HG03558 (cell line): Measurements from ENCODE around the gene PCDHGA8.
"Not testable (repeated sequence)": the region's sequence is repeated elsewhere in the genome, so short reads cannot be mapped to it uniquely, and the experiment has no call there.

Source experiments
- ATAC-seq: cut with Tn5 transposase; IDR thresholded peaks from one replicate; pipeline ENCODE4 v1.9.1; 2021; ENCODE audit warnings: moderate number of reproducible peaks; ENCODE audit not compliant: unreplicated experiment; ENCODE audit errors: extremely low read depth

The PCDHGA8 gene

DNA sequence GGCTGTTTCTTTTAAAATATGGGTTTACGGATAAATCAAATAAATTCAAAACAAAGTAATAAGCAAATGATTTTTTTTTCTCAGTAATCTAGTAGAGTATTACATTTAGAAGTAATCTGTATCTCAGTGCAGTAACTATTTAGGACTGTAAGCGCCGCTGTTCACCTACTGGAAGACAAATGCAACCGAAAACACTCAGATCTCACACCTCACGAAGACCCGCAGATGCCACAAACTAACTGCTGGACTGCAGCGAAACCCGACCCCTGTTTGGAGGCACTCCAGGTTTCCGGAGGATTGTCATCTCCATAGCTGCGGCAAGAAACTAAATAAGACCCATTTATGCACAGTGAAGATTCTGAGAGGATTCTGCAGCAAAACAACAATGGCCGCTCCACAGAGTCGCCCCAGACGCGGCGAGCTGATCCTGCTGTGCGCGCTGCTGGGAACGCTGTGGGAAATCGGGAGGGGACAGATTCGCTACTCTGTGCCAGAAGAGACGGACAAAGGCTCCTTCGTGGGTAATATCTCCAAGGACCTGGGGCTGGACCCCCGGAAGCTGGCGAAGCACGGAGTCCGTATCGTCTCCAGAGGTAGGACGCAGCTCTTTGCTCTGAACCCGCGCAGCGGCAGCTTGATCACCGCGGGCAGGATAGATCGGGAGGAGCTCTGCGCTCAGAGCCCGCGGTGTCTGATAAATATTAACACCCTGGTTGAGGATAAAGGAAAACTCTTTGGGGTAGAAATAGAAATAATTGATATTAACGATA lies at the start of gene PCDHGA8:
TSS of gene PCDHGA8 (plus strand) at position 205 of the 770 bp plus-strand sequence. CDS start at position 386, 181 bp downstream.
- no peak for ATAC-seq

DNA sequence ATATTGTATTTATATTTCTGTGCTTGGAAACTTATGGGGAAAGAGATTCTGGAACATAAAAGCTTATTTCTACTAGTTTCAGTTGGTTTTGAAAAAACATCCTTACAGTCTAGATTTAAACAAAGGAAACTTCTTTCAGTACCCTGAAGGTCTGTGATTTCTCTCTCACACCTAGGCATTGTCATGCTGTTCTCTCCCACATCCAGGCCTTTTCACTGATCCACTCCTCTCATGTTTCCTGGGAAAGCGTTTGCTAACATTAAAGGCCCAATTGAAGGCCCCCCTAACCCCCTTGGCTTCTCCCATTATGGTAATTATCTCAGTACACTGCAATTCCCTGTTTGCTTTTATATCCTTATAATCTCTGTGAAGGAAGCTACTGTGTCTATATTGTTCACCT lies 49.7 kb upstream of the PCDHGA8 start:
- ATAC-seq: no peak

DNA sequence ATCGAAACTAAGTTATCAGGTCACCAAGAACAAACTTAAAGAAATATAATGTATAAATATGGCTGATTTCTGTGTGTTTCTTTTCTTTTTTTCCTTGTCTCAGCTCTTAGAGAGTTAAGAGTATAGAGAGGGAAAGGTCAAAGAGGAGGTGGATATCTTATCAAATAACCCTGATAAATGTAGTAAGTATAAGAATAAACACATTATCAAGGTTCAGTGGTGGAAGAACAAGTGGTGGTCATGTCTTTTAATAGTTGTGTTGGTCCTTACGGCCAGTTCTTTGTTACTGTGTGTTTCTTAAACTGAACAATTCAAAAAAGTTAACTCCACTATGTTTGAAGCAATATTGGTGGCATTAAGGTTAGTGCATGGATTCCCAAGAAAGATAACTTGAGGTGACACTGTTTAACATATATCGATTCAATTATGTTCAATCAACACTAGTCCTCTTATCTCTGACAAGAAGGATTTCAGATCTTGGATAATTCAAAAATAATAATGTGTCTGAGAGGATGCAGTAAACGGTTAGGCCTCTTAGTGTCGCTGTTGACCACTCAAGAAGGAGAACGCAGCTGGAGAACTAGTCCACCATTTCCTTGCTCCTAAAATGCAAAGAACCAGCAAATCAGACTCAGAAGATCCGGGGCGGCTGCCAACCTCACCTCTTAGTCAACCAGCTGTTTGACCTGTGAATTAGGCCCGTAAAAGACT lies 49.0 kb upstream of the PCDHGA8 start, which contains the start of gene PCDHGA3:
TSS of gene PCDHGA3 (plus strand) at position 588 of the 711 bp plus-strand sequence. CDS start 205 bp downstream, outside the sequence.
- no peak for ATAC-seq

DNA sequence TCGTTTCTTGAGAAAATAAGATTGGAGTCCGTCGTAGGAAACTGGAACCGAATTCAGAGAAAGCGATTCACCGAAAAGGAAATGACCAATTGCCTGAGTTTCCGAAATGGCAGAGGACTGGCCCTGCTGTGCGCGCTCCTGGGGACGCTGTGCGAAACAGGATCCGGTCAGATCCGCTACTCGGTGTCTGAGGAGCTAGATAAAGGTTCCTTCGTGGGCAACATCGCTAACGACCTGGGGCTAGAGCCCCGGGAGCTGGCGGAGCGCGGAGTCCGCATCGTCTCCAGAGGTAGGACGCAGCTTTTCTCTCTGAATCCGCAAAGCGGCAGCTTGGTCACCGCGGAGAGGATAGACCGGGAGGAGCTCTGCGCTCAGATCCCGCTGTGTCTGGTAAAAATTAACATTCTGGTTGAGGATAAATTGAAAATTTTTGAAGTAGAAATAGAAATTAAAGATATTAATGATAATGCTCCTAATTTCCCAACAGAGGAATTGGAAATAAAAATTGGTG lies 48.4 kb upstream of the PCDHGA8 start:
- no peak for ATAC-seq

DNA sequence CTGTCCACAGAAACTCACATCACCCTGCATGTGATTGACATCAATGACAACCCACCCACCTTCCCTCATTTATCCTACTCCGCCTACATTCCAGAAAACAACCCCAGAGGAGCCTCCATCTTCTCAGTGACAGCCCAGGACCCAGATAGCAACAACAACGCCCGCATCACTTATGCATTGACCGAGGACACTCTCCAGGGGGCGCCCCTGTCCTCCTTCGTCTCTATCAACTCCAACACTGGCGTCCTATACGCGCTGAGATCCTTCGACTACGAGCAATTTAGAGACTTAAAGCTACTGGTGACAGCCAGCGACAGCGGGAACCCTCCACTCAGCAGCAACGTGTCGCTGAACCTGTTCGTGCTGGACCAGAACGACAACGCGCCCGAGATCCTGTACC lies 47.1 kb upstream of the PCDHGA8 start:
- no peak for ATAC-seq

DNA sequence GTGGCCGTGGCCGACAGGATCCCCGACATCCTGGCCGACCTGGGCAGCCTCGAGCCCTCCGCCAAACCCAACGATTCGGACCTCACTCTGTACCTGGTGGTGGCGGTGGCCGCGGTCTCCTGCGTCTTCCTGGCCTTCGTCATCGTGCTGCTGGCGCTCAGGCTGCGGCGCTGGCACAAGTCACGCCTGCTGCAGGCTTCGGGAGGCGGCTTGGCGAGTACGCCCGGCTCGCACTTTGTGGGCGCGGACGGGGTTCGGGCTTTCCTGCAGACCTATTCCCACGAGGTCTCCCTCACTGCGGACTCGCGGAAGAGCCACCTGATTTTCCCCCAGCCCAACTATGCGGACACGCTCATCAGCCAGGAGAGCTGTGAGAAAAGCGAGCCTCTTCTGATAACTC lies 46.4 kb upstream of the PCDHGA8 start:
- ATAC-seq: not testable (repeated sequence)

DNA sequence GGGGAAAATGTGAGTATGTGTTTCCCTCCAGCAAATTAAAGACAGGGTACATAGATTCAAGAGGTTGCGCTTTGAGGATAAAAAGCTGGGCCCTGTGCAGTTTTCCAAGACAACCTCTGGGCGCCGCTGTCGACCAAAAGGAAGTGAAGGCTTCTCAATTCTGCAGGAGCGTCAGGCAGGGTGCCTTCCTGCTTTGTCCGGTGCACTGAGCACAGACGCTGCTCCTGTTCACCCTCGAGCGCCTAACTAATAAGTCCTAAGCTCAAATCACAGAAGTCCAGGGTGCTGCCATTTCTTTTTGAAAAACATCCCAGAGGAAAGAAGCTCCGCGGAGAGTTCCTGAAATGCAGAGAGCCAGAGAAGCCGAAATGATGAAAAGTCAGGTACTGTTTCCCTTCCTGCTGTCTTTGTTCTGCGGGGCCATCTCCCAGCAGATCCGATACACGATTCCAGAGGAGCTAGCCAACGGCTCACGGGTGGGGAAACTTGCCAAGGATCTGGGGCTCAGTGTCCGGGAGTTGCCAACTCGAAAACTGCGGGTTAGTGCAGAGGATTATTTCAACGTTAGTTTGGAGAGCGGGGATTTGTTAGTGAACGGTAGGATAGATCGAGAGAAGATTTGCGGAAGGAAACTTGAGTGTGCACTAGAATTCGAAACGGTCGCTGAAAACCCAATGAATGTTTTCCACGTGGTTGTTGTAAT lies 42.4 kb upstream of the PCDHGA8 start, which contains the start of gene PCDHGB1:
TSS of gene PCDHGB1 (plus strand) at position 183 of the 703 bp plus-strand sequence. CDS start at position 345, 162 bp downstream.
- no peak for ATAC-seq

DNA sequence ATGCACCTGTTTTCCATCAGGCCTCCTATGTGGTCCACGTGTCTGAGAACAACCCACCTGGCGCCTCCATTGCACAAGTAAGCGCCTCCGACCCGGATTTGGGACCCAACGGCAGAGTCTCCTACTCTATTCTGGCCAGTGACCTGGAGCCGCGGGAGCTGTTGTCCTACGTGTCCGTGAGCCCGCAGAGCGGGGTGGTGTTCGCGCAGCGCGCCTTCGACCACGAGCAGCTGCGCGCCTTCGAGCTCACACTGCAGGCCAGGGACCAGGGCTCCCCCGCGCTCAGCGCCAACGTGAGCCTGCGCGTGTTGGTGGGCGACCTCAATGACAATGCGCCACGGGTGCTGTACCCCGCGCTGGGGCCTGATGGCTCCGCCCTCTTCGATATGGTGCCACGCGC lies 40.8 kb upstream of the PCDHGA8 start:
- ATAC-seq: no peak

DNA sequence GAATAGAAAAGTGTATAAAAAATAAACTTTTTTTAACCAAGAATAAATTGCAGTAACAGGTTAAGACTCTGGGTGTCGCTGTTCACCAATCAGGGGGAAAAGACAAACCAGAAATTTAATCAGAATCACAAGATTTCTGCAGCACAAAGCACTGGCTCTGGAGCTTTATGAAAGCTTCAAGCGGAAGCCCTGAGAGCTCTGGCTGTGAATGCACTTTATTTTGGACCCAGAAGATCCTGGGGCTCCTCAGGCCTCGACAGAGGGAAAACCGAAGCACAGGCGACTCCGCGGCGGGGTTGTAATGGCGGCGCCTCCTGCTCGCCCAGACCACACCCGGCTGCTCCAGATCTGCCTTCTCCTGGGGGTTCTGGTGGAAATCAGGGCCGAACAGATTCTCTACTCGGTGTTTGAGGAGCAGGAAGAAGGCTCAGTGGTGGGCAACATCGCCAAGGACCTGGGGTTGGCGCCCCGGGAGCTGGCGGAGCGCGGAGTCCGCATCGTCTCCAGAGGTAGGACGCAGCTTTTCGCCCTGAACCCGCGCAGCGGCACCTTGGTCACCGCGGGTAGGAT lies 37.4 kb upstream of the PCDHGA8 start, which contains the start of gene PCDHGA4:
TSS of gene PCDHGA4 (plus strand) at position 122 of the 570 bp plus-strand sequence. CDS start at position 209, 87 bp downstream.
- ATAC-seq: no peak

DNA sequence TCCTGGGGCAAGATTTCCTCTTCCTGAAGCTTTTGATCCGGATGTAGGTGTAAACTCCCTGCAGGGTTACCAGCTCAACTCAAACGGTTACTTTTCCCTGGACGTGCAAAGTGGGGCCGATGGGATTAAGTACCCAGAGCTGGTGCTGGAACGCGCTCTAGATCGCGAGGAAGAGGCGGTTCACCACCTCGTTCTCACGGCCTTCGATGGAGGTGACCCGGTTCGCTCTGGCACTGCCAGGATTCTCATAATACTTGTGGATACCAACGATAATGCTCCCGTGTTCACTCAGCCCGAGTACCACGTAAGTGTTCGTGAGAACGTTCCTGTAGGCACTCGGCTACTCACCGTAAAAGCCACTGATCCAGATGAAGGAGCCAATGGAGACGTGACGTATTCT lies 36.8 kb upstream of the PCDHGA8 start:
- ATAC-seq: no peak

DNA sequence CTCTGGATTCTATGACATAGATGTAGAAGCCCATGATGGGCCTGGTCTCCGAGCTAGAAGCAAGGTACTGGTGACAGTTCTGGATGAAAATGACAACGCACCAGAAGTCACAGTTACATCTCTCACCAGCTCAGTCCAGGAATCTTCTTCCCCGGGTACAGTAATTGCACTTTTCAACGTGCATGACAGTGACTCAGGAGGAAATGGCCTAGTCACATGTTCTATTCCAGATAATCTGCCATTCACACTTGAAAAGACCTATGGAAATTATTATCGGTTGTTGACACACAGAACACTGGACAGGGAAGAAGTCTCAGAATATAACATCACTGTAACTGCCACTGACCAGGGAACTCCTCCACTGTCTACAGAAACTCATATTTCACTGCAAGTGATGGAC lies 36.3 kb upstream of the PCDHGA8 start:
- ATAC-seq: no peak

DNA sequence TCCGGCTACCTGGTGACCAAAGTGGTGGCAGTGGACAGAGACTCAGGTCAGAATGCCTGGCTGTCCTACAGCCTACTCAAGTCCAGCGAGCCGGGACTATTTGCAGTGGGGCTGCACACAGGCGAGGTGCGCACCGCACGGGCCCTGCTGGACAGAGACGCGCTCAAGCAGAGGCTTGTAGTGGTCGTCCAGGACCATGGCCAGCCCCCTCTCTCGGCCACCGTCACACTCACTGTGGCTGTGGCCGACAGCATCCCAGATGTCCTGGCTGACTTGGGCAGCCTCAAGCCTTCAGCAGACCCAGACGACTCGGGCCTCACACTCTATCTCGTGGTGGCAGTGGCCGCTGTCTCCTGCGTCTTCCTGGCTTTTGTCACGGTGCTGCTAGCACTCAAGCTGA lies 35.5 kb upstream of the PCDHGA8 start:
- no peak for ATAC-seq

DNA sequence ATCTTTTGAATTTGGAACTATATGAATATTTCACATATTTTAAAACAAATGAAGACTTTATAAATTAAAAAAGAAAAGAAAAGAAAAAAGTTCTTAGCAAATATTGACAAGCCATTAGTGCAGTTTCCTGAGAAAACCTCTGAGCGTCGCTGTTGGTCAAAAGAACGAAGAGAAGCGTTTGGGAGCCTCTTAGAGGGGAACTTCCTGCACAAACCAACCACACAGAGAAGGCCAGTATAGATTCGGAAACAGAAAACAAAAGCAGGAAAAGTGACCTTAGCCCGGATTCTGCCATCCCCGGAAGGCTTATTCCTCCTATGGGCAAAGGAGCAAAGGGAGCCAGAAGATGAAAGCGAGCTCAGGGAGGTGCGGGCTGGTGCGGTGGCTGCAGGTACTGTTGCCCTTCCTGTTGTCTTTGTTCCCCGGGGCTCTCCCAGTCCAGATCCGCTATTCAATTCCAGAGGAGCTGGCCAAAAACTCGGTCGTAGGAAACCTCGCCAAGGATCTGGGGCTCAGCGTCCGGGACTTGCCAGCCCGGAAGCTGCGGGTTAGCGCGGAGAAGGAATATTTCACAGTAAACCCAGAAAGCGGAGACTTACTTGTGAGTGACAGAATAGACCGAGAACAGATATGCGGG lies 32.5 kb upstream of the PCDHGA8 start, which contains the start of gene PCDHGB2:
TSS of gene PCDHGB2 (plus strand) at position 205 of the 637 bp plus-strand sequence. CDS start at position 347, 142 bp downstream.
- ATAC-seq: no peak

DNA sequence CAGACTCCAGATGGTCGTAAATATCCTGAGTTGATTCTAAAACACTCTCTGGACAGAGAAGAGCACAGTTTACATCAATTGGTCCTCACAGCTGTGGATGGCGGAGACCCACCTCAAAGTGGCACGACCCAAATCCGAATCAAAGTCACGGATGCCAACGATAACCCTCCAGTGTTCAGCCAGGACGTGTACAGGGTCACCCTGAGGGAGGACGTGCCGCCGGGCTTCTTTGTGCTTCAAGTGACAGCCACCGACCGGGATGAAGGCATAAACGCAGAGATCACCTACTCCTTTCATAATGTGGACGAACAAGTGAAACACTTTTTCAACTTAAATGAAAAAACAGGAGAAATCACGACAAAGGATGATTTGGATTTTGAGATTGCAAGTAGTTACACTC lies 31.7 kb upstream of the PCDHGA8 start:
- ATAC-seq: no peak

DNA sequence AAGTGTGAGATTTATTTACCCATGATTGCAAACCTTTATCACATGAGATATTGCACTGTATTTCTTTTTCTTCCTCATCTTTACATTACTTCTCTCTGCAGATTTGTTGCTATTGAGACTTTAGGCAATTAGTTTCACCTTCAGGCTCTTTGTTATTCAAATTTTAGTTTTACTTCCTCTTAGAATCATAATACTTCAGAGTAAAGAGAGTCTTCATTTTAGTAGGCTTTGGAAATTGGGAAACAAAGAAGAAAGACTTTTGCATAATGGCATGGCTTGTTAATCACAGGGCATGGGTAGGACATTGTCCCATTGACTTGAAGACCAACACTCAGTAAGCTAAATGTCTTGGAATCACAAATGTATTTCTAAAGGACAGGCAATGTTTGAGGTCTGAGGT lies 29.7 kb upstream of the PCDHGA8 start:
- no peak for ATAC-seq

DNA sequence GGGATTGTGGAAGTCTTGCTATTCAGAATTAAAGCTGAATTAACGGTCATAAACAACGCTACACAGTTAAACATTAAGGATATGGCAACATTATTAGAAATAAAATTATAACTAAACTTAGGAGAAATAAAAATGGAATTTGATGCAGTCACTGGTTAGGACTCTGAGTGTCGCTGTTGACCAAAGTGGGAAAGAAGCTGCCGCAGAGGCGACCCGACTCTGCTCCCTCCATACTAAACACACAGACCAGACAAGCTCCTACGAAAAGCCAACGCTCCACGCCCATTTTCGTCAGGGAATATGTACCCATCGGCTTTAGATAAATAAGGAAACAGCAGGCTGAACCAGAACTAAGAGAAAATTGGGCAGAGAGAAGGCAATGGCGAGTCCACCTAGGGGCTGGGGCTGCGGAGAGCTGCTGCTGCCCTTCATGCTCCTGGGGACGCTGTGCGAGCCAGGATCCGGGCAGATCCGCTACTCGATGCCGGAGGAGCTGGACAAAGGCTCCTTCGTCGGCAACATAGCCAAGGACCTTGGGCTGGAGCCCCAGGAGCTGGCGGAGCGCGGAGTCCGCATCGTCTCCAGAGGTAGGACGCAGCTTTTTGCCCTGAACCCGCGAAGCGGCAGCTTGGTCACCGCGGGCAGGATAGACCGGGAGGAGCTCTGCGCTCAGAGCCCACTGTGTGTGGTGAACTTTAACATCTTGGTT lies 28.3 kb upstream of the PCDHGA8 start, which contains the start of gene PCDHGA5:
TSS of gene PCDHGA5 (plus strand) at position 211 of the 709 bp plus-strand sequence. CDS start at position 380, 169 bp downstream.
- no peak for ATAC-seq

DNA sequence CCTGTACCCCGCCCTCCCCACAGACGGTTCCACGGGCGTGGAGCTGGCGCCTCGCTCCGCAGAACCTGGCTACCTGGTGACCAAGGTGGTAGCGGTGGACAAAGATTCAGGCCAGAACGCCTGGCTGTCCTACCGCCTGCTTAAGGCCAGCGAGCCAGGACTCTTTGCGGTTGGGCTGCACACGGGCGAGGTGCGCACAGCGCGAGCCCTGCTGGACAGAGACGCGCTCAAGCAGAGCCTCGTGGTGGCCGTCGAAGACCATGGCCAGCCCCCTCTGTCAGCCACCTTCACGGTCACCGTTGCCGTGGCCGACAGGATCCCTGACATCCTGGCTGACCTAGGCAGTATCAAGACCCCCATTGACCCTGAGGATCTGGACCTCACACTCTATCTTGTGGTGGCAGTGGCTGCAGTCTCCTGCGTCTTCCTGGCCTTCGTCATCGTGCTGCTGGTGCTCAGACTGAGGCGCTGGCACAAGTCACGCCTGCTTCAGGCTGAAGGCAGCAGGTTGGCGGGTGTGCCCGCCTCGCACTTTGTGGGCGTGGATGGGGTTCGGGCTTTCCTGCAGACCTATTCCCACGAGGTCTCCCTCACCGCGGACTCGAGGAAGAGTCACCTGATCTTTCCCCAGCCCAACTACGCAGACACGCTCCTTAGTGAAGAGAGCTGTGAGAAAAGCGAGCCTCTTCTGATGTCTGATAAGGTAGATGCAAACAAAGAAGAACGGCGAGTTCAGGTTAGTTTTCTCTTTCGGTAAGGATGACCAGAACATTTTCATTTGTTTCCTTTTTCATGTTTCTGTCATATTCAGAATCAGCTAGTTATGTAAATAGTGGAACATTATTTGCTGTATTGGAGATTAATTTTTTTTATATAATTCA lies 26.2 kb upstream of the PCDHGA8 start:
- no peak for ATAC-seq
